ENCODE measurements around the gene ROS1.

Gene ROS1

GRCh38 chr6:117440706-117441525 lies 15.2 kb upstream of the ROS1 start:
- no peak for DNase-seq

- no peak for DNase-seq
Measured at GRCh38 chr6:117432273-117432672, 6.5 kb upstream of the ROS1 start.

DNA sequence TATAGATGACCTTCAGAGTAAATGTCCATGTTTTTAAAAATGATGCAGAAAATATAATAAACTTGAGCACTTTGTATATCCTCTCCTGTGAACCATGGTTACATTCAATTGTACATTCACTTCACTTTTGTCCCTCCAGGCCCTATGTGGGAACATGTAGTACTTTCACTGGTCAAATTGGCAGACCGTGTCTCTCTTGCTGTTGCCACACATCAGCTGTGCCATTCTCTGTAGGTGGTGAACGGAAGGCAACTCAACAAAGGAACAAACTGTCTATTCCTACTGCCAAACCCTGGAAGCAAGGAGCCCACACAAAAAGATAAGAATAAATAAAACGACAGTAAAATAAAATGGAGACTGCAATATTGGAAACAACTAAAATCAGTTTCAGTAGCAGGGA lies 2.0 kb downstream of the ROS1 start:
- DNase-seq: no peak

DNA sequence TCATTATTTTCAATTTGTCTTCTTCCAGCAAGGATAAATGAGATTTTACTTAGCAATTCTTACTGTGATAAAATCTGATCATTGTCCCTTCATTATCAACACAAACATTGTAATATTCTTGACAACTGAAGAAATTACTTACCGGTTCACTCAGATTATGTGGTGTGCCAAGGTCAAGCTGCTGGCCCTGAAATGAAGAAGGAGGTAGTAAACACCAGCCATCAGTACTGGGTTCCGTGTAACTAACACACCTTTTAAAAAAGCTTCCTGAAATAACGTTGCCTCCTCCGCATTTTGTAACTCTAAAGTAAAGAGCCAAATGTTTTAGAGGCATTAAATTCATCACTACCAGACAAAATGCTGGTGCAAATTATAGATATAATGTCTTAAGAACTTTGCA lies 7.4 kb downstream of the ROS1 start:
- no peak for DNase-seq

DNA sequence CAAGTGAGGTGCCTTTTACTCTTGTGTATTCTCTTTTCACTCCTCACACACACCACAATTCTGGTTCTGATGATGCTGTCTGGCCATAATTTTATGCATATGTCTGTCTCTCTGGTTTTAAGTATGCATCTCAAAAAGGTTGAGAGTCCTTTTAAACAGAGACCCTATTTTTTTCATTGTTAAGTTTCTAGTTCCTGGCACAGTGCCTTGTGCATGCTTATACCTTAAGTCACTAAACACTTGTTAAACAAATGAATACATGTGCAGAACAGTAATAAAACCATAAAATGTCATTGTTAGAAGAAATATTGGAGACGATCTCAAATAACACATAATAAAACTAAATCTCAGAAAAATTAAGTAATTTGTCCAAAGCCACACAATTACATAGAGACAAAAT lies 7.9 kb downstream of the ROS1 start:
- no peak for DNase-seq

DNA sequence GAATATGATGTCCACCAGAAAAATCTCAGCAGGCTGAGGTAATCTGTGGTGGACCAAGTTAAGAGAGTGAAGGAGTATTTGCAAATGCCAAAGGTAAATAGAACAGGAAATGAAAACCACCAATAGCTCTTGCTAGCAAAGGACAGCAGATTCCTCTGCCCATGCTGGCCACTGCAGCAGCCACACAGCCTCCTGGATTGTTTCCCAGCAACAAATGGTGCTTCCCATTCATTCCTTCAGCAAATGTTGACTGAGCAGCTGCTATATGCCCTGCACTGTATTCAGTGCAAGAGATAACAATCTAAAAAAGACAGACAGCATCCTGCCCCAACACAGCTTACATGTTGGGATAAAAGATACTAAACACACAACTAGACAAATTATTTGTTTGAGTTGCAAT lies 11.0 kb downstream of the ROS1 start:
- DNase-seq: no peak

DNA sequence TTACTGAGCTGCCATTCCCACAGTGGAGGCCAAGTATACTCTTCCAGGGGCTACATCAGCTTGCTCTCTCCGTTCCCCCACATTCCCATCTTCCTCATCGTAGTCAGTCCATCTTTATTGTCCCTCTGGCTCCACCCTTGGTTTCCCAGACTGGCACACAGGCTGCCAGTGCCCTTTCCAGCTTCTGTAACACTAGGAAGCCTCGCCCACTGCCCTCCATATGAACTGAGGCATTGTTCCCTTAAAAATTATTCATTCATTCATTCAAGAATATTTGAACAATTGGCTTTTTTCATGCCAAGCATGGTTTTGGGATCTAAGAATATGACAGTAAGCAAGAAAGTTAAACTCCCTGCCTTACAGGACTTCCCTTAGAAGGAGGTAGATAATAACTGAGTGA lies 14.3 kb downstream of the ROS1 start:
- no peak for DNase-seq

DNA sequence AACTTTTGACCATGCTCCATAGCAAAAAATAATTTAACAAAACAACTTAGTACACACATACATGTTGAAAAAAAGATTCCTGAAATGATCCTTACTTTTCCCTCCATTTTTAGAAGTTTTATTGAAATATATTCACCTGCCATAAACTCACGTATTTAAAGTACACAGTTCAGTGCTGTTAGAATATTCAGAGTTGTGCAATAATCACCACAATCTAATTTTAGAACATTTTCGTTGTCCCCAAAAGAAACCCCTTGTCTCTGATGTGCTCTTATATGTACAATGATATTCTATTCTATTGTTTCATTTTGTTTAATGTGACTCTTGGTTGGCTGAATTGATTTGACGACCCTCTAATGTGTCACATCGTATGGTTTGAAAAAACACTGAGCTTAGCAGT lies 15.9 kb downstream of the ROS1 start:
- DNase-seq: no peak

- no peak for DNase-seq
Measured at GRCh38 chr6:117409420-117409819, 16.3 kb downstream of the ROS1 start.

DNA sequence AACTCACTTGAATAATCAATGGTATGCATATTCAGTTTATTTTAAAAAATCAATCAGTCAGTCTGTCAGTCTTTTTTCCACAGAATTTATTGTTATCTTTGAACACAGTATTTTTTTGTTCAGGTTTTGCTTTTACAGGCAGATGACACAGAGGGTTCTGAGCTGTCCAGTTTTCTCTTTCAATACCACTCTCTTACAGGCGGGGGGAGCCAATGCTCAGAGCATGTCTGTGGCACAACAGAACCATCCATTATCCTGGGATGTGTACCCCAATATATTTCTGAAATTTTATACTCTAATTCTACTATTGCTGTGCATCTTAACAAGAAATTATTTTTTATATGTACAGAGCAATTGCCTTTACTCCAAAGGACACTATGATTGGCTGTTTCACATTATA lies 21.2 kb downstream of the ROS1 start:
- DNase-seq: no peak

GRCh38 chr6:117401799-117402198 lies 23.9 kb downstream of the ROS1 start:
- DNase-seq: no peak

DNA sequence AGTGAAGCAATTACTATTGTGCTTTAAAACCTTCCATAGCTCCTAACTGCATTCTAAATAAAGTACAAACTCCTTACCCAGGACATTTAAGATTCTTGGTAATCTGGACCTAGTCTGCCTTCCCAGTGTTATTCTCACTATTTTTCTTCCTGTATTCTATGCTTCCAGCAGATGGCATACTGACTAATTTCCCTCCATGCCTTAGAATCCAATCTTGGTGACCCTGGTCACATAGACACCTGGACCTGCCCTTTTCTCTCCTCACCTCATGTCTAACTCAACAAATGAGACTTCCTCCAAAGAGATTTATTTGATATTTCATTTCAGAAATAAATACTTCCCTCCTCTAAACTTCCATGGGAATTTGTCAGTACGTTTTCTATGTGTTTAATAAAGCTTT lies 25.8 kb downstream of the ROS1 start:
- DNase-seq: no peak

DNA sequence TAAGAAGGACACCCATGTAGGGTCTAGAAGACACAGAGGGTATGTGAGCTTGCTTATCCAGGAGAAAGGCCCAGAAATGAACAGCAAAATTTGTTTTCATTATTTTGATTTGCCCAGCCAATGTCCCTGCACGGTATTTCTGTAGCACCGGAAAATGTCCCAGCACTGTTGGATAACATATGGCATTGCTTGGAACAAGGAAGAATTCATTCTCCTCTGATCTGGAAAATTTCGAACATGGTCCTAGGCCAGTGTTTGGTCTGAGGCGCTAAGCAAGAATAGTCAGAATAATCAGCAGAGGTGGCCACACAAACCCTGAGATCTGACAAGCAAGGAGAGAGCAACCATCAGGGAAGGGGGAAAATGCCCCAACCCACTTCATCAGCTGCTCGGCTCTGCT lies 26.6 kb downstream of the ROS1 start:
- DNase-seq: no peak

DNA sequence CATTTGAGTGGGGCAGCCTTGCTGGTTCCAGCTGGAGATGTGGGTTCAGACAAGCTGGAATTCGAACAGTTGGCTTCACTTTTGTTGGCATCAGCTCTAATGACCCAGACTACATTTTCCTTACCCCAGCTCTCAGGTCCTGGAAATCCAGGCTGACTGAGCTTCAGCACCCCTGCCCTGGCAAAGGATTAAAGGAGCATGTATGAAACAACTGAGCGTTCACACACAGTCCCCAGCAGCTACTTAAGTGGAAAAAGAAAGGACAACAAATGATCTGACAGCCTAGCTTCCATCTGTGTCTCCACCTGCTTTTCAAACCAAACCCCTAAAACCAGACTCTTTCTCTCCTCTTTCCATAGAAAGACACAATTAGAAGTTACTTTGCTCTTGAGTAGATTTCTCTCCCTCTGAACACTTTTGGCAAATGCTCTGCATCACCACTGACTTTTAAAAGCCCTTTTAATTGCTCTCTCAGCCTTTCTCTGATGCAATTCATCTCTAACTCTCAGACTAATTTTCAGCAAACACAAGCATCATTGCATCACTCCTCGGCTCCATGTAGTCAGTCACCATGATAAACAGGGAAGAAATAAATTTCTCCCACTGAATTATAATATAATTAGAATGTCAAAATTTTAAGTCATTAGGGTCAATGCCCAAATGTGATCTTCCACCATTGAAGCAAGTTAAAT lies 28.1 kb downstream of the ROS1 start:
- DNase-seq: no peak

- DNase-seq: no peak
Measured at GRCh38 chr6:117396228-117396627, 29.5 kb downstream of the ROS1 start.

DNA sequence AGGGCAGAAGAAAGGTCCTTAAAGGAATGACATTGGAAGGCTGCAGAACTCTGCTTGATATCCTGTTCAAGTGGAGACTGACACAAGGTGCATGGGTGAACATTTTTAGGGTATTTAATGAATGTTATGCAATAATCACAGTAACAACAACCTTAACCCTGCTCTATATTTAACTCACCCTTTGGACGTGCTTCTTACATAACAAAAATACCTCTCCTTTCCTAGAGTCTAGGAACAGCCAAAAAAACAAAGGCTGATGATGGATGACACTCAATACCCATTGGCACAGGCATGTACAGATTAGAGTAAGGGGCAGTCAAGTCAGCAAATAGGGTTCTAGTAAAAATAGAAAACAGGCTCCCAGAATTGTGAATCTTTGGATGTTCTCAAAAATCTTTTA lies 30.6 kb downstream of the ROS1 start:
- DNase-seq: no peak

DNA sequence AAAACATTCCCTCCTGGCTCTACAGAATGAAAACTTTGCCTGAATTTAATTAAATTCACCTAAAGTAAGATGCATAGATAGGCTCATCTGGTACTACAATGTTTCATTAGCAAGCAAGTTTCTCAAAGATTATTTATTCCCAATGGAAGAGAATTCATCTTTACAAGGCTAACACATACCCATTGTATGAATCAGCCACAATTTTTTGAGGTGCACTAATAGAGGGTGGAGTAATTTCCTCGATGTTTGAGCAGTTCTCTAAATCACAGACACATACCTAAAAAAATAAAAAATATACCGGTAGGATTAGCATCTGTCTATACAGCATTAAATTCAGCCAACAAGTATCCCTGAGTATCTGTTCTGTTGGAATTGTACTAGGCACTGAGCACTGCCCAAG lies 32.7 kb downstream of the ROS1 start:
- DNase-seq: no peak

DNA sequence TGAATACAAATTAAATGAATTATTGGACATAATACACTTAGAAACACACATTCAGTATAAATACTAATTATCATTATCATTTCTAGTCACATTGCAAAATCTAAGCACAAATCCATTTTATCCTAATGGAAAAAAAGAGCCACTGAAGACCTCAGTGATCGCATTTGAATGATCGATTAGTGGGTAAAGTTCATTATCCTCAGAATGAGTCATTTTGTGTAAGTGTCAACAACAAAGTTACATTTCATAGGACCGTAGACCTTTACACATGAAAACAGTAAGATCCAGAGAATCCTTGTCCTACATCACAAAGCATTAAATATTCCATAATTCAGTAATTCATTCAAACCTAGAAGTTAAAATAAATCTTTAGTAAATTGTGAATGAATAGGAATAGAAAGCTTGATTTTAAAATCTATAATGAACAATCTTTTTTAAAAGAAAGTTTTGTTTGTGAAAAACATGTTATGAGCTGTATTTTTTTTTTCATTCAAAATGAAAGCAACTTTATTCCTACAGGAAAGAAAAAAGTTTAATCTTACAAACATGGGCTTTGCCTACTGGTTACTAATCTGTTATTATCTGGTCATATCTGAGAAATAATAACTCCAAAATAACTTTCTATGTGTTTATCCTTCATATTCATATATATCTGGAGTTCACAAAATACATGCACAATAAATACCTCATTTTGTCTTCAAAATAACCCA lies 33.7 kb downstream of the ROS1 start:
- no peak for DNase-seq

- no peak for DNase-seq
Measured at GRCh38 chr6:117389227-117390057, 36.3 kb downstream of the ROS1 start.

- DNase-seq: no peak
Measured at GRCh38 chr6:117387454-117387974, 38.2 kb downstream of the ROS1 start.

DNA sequence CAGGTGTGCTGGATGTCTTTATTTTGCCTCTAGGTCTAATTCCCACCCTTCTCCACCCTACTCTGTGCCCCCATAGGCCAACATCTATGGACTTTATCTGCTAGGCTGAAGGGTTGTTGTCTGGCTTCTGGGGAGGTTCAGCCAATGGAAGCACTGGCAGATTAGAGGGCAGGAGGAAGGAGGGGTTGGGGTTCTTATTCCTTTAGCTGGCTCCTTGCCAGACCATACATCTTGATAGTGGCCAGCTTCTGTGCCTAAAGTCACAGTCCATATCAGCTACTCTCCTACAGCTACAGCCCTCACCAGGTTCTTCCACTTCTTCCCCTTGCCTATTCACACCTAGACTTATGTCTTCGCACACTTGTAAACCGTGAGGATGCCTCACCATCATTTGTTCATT lies 41.1 kb downstream of the ROS1 start:
- no peak for DNase-seq

GRCh38 chr6:117381749-117382148 lies 44.0 kb downstream of the ROS1 start:
- DNase-seq: no peak

DNA sequence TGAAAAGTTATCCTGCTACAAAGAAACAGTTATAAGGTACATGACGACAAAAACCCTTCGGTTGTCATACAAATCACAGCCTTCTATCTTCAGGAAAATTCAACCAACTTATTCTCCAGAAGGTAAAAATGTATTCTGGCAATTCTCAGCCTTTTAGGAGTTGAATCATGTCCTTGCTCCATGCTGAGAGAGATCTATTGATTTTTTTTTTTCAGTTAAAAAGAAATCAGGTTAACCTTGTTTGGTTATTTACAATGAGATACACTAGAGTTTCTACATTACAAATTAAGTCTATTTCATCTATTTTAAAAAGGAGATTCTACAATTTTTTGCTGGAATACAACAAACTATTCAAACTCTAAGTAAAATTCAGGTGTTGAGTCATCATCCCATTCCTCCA lies 45.4 kb downstream of the ROS1 start:
- no peak for DNase-seq

Data from GF-D8 (cell line).